MM.1S (cell line): ENCODE measurements around the gene EFEMP1.

Source experiments
- CTCF ChIP-seq: fragments of 300-600 bp; sonication (generic); IDR thresholded peaks from 2 replicates; pipeline ENCODE4 v1.5.1; 2016; ENCODE audit warnings: antibody characterized with exemption, low read length, mixed read lengths
- EZH2 ChIP-seq: fragments of 300-600 bp; sonication (generic); optimal IDR thresholded peaks from 2 replicates; pipeline ENCODE3; 2017; ENCODE audit warnings: low read depth, mild to moderate bottlenecking, antibody characterized with exemption, low read length, mixed read lengths

GRCh38 chr2:55859875-55860274 lies 63.7 kb downstream of the EFEMP1 start:
- TF ChIP-seq CTCF = no peak
- no peak for TF ChIP-seq EZH2
